ENCODE measurements around the gene PDE4A.
A peak's percentile ranks its signal among the peaks of the same experiment; 100 is the strongest.
"Not testable (repeated sequence)": the region's sequence is repeated elsewhere in the genome, so short reads cannot be mapped to it uniquely, and the experiment has no call there.

The PDE4A gene

DNA sequence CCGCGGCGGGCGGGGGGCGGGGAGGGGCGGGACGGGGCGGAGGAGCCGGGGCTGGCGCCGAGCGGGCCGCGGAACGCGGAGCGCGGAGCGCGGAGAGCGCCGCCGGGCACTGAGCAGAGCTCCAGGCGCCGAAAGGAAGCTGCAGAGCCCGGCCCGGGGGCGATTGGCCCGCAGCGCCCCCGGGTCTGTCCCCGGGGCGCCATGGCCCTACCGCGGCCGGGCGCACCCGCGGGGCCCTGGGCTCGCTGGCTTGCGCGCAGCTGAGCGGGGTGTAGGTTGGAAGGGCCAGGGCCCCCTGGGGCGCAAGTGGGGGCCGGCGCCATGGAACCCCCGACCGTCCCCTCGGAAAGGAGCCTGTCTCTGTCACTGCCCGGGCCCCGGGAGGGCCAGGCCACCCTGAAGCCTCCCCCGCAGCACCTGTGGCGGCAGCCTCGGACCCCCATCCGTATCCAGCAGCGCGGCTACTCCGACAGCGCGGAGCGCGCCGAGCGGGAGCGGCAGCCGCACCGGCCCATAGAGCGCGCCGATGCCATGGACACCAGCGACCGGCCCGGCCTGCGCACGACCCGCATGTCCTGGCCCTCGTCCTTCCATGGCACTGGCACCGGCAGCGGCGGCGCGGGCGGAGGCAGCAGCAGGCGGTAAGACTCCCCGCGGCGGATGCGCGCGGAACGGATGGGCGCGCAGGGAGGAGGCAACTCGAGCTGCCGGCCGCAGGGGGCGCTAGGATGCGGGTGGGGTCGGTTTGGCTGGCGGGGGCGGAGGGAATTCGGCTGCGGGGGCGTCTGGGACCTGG, at the start of gene PDE4A:
TSS of gene PDE4A (plus strand) at position 95 of the 796 bp plus-strand sequence. CDS start at position 322, 227 bp downstream.
- peak; percentile 69 for DNase-seq (ENCODE audit: low spot score)

DNA sequence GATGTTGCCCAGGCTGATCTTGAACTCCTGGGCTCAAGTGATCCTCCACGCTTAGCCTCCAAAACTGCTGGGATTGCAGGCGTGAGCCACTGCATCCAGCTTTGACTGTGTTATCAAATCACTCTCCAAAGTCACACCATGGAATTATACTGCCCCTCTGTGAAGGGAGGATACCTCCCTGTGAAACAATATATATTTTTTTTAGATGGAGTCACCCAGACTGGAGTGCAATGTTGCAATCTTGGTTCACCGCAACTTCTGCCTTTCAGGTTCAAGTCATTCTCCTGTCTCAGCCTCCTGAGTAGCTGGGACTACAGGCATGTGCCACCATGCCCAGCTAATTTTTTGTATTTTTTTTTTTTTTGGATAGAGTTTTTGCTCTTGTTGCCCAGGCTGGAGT, 47.6 kb upstream of the PDE4A start:
- no peak for DNase-seq (ENCODE audit: low spot score)
- TF ChIP-seq, protein P1, sequence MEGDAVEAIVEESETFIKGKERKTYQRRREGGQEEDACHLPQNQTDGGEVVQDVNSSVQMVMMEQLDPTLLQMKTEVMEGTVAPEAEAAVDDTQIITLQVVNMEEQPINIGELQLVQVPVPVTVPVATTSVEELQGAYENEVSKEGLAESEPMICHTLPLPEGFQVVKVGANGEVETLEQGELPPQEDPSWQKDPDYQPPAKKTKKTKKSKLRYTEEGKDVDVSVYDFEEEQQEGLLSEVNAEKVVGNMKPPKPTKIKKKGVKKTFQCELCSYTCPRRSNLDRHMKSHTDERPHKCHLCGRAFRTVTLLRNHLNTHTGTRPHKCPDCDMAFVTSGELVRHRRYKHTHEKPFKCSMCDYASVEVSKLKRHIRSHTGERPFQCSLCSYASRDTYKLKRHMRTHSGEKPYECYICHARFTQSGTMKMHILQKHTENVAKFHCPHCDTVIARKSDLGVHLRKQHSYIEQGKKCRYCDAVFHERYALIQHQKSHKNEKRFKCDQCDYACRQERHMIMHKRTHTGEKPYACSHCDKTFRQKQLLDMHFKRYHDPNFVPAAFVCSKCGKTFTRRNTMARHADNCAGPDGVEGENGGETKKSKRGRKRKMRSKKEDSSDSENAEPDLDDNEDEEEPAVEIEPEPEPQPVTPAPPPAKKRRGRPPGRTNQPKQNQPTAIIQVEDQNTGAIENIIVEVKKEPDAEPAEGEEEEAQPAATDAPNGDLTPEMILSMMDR (IDR thresholded peaks at IDR 0.05; ENCODE audit: extremely low read depth, insufficient read depth, missing control alignments), result no peak
- in situ Hi-C loops (cut with MboI; ENCODE audit: low pct_unique_long_range_greater_than_20kb, low sequenced_read_pairs, unreplicated experiment), result no loop called here

More for the DNA sequence above, at the start of gene PDE4A:
- TF ChIP-seq, protein P1 (IDR thresholded peaks at IDR 0.05; ENCODE audit: extremely low read depth, insufficient read depth, missing control alignments), result peak; percentile 76
- in situ Hi-C loops (cut with MboI; ENCODE audit: low pct_unique_long_range_greater_than_20kb, low sequenced_read_pairs, unreplicated experiment), result no loop called here

DNA sequence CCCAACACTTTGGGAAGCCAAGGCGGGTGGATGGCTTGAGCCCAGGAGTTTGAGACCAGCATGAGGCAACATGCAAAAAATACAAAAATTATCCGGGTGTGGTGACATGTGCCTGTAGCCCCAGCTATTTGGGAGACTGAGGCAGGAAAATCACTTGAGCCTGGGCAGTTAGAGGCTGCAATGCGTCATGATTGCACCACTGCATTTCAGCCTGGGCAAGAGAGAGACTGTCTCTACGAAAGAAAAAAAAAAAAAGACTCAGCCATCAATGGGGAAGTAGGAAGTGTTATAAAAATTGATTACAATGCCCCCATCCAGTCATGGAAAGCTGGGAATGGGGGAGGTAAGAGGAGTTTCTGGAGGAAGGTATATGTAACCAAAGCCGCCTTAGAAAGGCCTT, 45.4 kb upstream of the PDE4A start:
- TF ChIP-seq, protein P1 (IDR thresholded peaks at IDR 0.05; ENCODE audit: extremely low read depth, insufficient read depth, missing control alignments), result no peak
- DNase-seq (ENCODE audit: low spot score), result no peak
- in situ Hi-C loops (cut with MboI; ENCODE audit: low pct_unique_long_range_greater_than_20kb, low sequenced_read_pairs, unreplicated experiment), result no loop called here

DNA sequence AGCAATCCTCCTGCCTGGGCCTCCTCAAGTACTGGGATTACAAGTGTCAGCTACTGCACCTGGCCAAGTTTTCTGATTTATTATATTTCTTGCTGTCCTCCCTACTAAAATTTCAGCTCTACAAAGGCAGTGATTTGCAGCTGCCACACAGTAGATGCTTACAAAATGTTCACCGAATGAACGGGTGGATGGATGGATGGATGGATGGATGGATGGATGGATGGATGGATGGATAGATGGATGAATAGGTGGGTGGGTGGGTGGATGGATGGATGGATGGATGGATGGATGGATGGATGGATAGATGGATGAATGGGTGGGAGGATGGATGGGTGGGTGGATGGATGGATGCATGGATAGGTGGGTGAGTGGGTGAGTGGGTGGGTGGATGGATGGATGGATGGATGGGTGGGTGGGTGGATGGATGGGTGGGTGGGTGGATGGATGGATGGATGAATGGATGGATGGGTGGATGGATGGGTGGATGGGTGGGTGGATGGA, 43.1 kb upstream of the PDE4A start:
- DNase-seq (ENCODE audit: low spot score); in situ Hi-C loops (cut with MboI; ENCODE audit: low pct_unique_long_range_greater_than_20kb, low sequenced_read_pairs, unreplicated experiment): not testable (repeated sequence)

DNA sequence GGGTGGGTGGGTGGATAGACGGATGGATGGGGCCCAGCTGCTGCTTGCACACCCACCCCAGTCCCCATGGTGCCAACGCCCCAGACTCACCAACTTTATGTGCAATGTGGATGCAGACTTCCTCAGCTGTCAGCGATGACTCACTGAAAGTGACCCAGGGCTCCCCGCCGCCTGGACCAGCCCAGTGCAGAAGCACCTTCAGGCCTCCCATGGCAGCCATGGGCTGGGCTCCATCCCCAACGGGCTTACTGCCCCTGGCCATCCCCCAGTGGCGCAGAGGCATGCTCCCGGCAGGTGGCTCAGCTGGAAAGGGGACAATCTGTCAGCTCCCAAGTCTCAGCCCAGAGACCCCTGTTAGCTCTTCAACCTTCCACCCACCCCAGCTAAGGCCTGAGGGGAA, 42.2 kb upstream of the PDE4A start:
- DNase-seq (ENCODE audit: low spot score), result no peak
- in situ Hi-C loops (cut with MboI; ENCODE audit: low pct_unique_long_range_greater_than_20kb, low sequenced_read_pairs, unreplicated experiment), result no loop called here
- TF ChIP-seq, protein P1 (IDR thresholded peaks at IDR 0.05; ENCODE audit: extremely low read depth, insufficient read depth, missing control alignments), result no peak

DNA sequence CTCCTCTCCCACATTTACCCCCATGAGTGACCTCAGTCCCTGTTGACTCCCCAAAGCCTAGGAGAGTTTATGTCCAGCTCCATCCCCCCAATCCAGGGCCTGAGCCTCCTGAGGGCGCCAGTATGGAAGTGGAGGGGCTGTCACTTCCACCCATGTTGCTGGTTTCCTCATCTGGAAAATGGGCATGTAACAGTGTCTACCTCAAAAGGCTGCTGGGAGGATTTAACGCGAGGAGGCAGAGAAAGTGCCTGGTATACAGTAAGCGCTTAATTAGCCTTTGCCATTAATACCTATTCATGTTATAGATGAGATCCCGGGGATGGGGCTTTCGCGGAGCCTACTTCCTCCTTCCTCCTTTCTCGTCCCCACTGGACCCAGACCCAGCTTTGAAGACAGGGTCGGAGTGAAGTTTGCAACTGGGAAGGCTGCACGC, 40.4 kb upstream of the PDE4A start:
- TF ChIP-seq, protein P1 (IDR thresholded peaks at IDR 0.05; ENCODE audit: extremely low read depth, insufficient read depth, missing control alignments), result no peak
- DNase-seq (ENCODE audit: low spot score), result no peak
- in situ Hi-C loops (cut with MboI; ENCODE audit: low pct_unique_long_range_greater_than_20kb, low sequenced_read_pairs, unreplicated experiment), result loop anchor here (10.0 kb wide), 1 partner anchor 435 kb away; no protein-coding TSS in a partner anchor
